ENCODE results near the gene FOXE3. TPM values are rescaled to one million over a fixed set of nuclear protein-coding genes. Genes with fewer than 3 reads are reported as not detected.

The FOXE3 gene
- total RNA-seq, 1 experiment from 2014 or later = not detected

DNA sequence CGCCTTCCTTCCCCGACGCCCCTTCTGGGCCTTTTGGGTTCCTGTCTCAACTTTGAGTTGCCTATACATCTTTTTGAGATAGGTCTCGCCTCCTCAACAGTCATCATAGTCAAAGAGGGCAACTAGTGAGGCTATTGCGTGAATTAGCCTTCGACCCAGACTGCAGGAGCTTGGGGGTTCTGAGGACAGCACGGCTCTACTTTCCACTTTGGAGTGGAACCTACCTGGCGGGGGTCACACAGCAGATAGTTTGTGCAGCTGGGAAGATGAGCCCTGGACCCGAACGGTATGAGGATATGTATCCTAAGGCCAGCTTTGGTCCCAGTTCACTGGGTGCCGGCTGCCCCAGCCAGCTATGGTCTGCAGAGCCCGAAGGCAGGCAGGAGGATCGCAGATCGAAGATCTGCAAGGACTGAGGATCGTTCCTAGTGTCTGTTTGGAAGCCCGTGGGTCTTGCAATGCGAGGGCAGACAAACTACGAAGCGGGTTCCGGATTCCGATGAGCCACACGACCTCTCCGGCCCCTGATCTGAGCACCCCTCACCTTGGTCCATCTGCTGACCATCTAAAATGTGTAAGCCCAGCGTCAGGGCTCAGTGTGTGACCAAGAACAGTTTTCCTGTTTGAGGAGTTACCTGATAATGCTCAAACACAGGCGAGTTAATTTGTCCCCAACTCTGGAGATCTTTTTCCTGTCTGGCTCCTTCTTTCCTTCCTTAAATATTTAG, 29.9 kb downstream of the FOXE3 start:
- no peak for DNase-seq (ENCODE audit: unreplicated experiment)
- H3K4me3 Mint-ChIP-seq (ENCODE audit: unreplicated experiment) = no peak overlapping the region
- intact Hi-C loops (cut with micrococcal nuclease) = no loop called here
- ChIA-PET CTCF (interaction anchor here (0.5 to 0.9 kb wide), 4 partner anchors 8 to 265 kb away, joined by 3 to 4 read pairs (median 3); partner anchors contain the start of gene FOXD2), POLR2A (no interaction called here)
- H3K27me3 Mint-ChIP-seq (ENCODE audit: insufficient read depth, unreplicated experiment) = peaks cover 55% of the 10 kb centered on the region
- no peaks in the 10 kb centered on the region for H3K9me3 Mint-ChIP-seq (ENCODE audit: unreplicated experiment)
- H3K27ac Mint-ChIP-seq (ENCODE audit: low read depth, unreplicated experiment) = no peak overlapping the region
- TF ChIP-seq, protein P1, sequence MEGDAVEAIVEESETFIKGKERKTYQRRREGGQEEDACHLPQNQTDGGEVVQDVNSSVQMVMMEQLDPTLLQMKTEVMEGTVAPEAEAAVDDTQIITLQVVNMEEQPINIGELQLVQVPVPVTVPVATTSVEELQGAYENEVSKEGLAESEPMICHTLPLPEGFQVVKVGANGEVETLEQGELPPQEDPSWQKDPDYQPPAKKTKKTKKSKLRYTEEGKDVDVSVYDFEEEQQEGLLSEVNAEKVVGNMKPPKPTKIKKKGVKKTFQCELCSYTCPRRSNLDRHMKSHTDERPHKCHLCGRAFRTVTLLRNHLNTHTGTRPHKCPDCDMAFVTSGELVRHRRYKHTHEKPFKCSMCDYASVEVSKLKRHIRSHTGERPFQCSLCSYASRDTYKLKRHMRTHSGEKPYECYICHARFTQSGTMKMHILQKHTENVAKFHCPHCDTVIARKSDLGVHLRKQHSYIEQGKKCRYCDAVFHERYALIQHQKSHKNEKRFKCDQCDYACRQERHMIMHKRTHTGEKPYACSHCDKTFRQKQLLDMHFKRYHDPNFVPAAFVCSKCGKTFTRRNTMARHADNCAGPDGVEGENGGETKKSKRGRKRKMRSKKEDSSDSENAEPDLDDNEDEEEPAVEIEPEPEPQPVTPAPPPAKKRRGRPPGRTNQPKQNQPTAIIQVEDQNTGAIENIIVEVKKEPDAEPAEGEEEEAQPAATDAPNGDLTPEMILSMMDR (IDR thresholded peaks at IDR 0.05; ENCODE audit: unreplicated experiment) = no peak
- no TSS peak for BruUV-seq (replicated peaks)
- H3K4me1 Mint-ChIP-seq (ENCODE audit: insufficient read depth, unreplicated experiment) = no peaks in the 10 kb centered on the region
- no peaks in the 10 kb centered on the region for H3K36me3 Mint-ChIP-seq (ENCODE audit: insufficient read depth, unreplicated experiment)

- Mint-ChIP-seq H3K4me3 (ENCODE audit: unreplicated experiment) (no peak overlapping the region), H3K27me3 (ENCODE audit: insufficient read depth, unreplicated experiment) (peaks cover 55% of the 10 kb centered on the region), H3K27ac (ENCODE audit: low read depth, unreplicated experiment) (no peak overlapping the region), H3K9me3 (ENCODE audit: unreplicated experiment) (no peaks in the 10 kb centered on the region), H3K4me1 (ENCODE audit: insufficient read depth, unreplicated experiment) (no peaks in the 10 kb centered on the region), H3K36me3 (ENCODE audit: insufficient read depth, unreplicated experiment) (no peaks in the 10 kb centered on the region)
- no peak for DNase-seq (ENCODE audit: unreplicated experiment)
- POLR2A ChIA-PET = no interaction called here
- intact Hi-C loops (cut with micrococcal nuclease) = no loop called here
- TF ChIP-seq, protein P1 (IDR thresholded peaks at IDR 0.05; ENCODE audit: unreplicated experiment) = no peak
- no TSS peak for BruUV-seq (replicated peaks)
- CTCF ChIA-PET = interaction anchor here (0.5 to 3.7 kb wide), 10 partner anchors 8 to 751 kb away, joined by 3 to 22 read pairs (median 4); partner anchors contain the start of gene FOXD2
These were observed 32.6 kb downstream of the FOXE3 start for GRCh38 chr1:47448462-47449222.

GRCh38 chr1:47449822-47450552, 33.9 kb downstream of the FOXE3 start:
- TF ChIP-seq, protein P1 (IDR thresholded peaks at IDR 0.05; ENCODE audit: unreplicated experiment) = peak; percentile 39
- no peaks in the 10 kb centered on the region for H3K4me1 Mint-ChIP-seq (ENCODE audit: insufficient read depth, unreplicated experiment)

More at GRCh38 chr1:47449822-47450552, 33.9 kb downstream of the FOXE3 start:
- no TSS peak for BruUV-seq (replicated peaks)
- CTCF ChIA-PET = interaction anchor here (0.6 to 3.7 kb wide), 8 partner anchors 11 to 205 kb away, joined by 3 to 22 read pairs (median 4); partner anchors contain the start of gene FOXD2
- Mint-ChIP-seq H3K27me3 (ENCODE audit: insufficient read depth, unreplicated experiment) (peaks cover 42% of the 10 kb centered on the region), H3K4me3 (ENCODE audit: unreplicated experiment) (no peak overlapping the region), H3K36me3 (ENCODE audit: insufficient read depth, unreplicated experiment) (no peaks in the 10 kb centered on the region), H3K9me3 (ENCODE audit: unreplicated experiment) (no peaks in the 10 kb centered on the region), H3K27ac (ENCODE audit: low read depth, unreplicated experiment) (no peak overlapping the region)
- POLR2A ChIA-PET = no interaction called here
- peak; percentile 17 for DNase-seq (ENCODE audit: unreplicated experiment)
- intact Hi-C loops (cut with micrococcal nuclease) = loop anchor here (5.0 kb wide), 1 partner anchor 262 kb away; no protein-coding TSS in a partner anchor

Data from MCF 10A (cell line).